ENCODE data around the gene SNIP1.

DNA sequence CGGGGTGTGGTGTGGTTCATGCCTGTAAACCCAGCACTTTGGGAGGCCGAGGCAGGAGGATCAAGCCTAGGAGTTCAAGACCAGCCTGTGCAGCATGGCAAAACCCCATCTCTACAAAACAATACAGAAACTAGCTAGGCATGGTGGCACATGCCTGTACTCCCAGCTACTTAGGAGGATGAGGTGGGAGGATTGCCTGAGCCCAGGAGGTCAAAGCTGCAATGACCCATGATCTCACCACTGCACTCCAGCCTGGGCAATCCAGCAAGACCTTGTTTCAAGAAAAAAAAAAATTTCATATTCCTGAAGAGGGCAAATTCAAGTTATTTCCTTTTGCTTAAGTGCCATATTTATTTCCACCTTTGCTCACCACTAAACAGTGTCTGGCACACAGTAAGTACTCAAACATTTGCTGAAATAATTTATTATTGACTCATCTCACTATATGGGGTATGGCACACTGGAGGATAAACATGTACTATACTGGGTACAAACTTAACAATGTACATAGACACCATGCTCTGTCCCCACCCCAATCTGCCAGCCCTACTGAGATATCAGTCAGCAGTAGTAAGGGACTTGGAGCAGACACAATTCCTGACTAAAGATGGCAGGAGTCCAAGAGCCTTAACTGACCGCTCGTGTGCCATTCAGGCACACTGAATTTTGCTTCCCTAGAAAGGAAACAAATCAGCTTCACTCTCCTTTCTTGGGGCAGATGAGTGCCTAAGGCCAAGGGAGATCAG is 55.0 kb downstream of the SNIP1 start:
- TF ChIP-seq, protein P1, sequence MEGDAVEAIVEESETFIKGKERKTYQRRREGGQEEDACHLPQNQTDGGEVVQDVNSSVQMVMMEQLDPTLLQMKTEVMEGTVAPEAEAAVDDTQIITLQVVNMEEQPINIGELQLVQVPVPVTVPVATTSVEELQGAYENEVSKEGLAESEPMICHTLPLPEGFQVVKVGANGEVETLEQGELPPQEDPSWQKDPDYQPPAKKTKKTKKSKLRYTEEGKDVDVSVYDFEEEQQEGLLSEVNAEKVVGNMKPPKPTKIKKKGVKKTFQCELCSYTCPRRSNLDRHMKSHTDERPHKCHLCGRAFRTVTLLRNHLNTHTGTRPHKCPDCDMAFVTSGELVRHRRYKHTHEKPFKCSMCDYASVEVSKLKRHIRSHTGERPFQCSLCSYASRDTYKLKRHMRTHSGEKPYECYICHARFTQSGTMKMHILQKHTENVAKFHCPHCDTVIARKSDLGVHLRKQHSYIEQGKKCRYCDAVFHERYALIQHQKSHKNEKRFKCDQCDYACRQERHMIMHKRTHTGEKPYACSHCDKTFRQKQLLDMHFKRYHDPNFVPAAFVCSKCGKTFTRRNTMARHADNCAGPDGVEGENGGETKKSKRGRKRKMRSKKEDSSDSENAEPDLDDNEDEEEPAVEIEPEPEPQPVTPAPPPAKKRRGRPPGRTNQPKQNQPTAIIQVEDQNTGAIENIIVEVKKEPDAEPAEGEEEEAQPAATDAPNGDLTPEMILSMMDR (IDR thresholded peaks at IDR 0.05) = no peak
- no peak for TF ChIP-seq POLR2A (IDR thresholded peaks at IDR 0.05)

Data from lower leg skin (tissue), 3 donors.